ENCODE measurements around the gene NEK6. TPM values are rescaled to one million over a fixed set of nuclear protein-coding genes. Genes with fewer than 3 reads are reported as not detected.

Gene NEK6
- total and polyA plus RNA-seq, 4 experiments from 2014 or later = 3.8 to 11.7 (median 8.5) TPM

DNA sequence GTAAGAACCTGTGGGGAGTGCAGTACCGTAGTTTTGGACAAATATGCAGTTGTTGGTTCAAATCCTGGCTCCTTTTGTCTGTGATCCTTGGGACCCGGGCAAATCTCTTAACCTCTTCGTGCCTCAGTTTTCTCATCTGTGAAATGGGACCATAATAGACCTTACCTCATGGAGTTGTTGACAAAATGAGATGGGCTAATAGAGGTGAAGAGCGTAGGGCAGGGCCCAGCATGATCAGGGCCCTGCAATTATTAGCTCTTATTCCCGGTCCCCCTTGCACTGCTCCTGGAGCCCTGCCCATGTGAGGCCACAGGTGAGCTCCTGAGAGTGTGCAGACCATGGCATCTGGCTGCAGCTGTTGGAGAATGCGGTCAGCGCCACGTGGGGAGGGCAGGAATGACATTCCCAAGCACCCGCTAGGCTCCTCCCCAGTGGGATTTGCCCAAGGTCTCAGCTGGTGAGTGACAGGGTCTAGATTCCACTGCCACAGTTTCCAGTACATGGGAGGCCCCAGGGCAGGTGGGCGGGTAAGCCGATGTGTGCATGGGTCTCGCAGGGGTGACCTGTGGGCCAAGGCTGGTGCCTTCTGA, 41.0 kb downstream of the NEK6 start:
- Histone ChIP-seq H3K4me3 (ENCODE audit: low read length in 2 of 2) (no peak overlapping the region), H3K27ac (ENCODE audit: low read depth, low read length) (no peak overlapping the region), H3K4me1 (ENCODE audit: insufficient read depth, low read length) (no peaks in the 10 kb centered on the region), H3K27me3 (ENCODE audit: insufficient read depth, low read length) (no peaks in the 10 kb centered on the region), H3K9me3 (ENCODE audit: control insufficient read depth in 1 of 2, low read length in 2 of 2) (no peaks in the 10 kb centered on the region), H3K36me3 (ENCODE audit: insufficient read depth, low read length) (peaks cover 5% of the 10 kb centered on the region)
- Mint-ChIP-seq H3K27ac (peak overlapping the region in 2 of 7 donors; percentile 52 to 63), H3K9me3 (no peaks in the 10 kb centered on the region), H3K36me3 (peaks cover 5 to 12% of the 10 kb centered on the region in 2 donors), H3K27me3 (no peaks in the 10 kb centered on the region), H3K4me3 (no peak overlapping the region), H3K4me1 (peaks cover 4 to 36% (median 15%) of the 10 kb centered on the region in 4 donors)
- ChIA-PET POLR2A (ENCODE audit: partially characterized antibody) (no interaction called here), CTCF (ENCODE audit: partially characterized antibody) (interaction anchor here (1.0 kb wide), 1 partner anchor 22 kb away, joined by 3 read pairs; no protein-coding TSS in a partner anchor)
- no peak for DNase-seq
- intact Hi-C loops (cut with micrococcal nuclease) = no loop called here

GRCh38 chr9:124299515-124300090, 41.9 kb downstream of the NEK6 start:
- H3K4me1 Mint-ChIP-seq = peaks cover 1 to 30% (median 10%) of the 10 kb centered on the region in 4 donors
- POLR2A ChIA-PET (ENCODE audit: partially characterized antibody) = no interaction called here
- peak overlapping the region in 4 of 7 donors; percentile 37 to 58 (median 49) for H3K27ac Mint-ChIP-seq

DNA sequence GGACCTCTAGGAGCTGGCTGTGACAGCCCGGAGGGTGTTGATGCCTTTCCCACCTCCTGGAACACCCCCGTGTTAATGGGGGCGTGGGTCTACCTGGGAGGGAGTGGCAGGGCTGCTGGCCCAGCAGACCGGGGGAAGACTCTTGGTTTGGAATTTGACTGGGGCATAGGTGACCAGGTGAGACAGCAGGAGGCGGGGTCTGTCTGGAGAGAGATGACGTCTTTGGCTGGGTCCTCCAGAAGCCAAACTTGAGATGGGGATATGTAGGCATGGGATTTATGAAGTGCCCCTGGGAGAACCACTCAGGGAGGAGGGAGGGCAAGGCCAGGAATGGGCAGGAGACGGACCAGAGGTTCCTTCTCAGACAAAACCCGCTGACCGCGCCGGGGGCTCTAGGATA, 42.6 kb downstream of the NEK6 start:
- no peak for DNase-seq
- Mint-ChIP-seq H3K36me3 (peaks cover 5 to 12% of the 10 kb centered on the region in 2 donors), H3K27ac (peak overlapping the region in 2 of 7 donors; percentile 29 to 34), H3K9me3 (no peaks in the 10 kb centered on the region), H3K4me1 (peaks cover 0 to 27% (median 7%) of the 10 kb centered on the region in 4 donors), H3K27me3 (no peaks in the 10 kb centered on the region), H3K4me3 (no peak overlapping the region)
- CTCF ChIA-PET (ENCODE audit: partially characterized antibody) = no interaction called here
- intact Hi-C loops (cut with micrococcal nuclease) = no loop called here
- no peaks in the 10 kb centered on the region for H3K9me3 ChIP-seq (ENCODE audit: control insufficient read depth in 1 of 2, low read length in 2 of 2)
- H3K4me1 ChIP-seq (ENCODE audit: insufficient read depth, low read length) = no peaks in the 10 kb centered on the region
- POLR2A ChIA-PET (ENCODE audit: partially characterized antibody) = no interaction called here
- peaks cover 5% of the 10 kb centered on the region for H3K36me3 ChIP-seq (ENCODE audit: insufficient read depth, low read length)
- no peak overlapping the region for H3K4me3 ChIP-seq (ENCODE audit: low read length in 2 of 2)
- no peaks in the 10 kb centered on the region for H3K27me3 ChIP-seq (ENCODE audit: insufficient read depth, low read length)
- H3K27ac ChIP-seq (ENCODE audit: low read depth, low read length) = no peak overlapping the region

More at GRCh38 chr9:124299515-124300090, 41.9 kb downstream of the NEK6 start:
- Histone ChIP-seq H3K9me3 (ENCODE audit: control insufficient read depth in 1 of 2, low read length in 2 of 2) (no peaks in the 10 kb centered on the region), H3K4me1 (ENCODE audit: insufficient read depth, low read length) (no peaks in the 10 kb centered on the region), H3K4me3 (ENCODE audit: low read length in 2 of 2) (no peak overlapping the region), H3K27me3 (ENCODE audit: insufficient read depth, low read length) (no peaks in the 10 kb centered on the region), H3K36me3 (ENCODE audit: insufficient read depth, low read length) (peaks cover 5% of the 10 kb centered on the region), H3K27ac (ENCODE audit: low read depth, low read length) (no peak overlapping the region)
- intact Hi-C loops (cut with micrococcal nuclease) = no loop called here
- Mint-ChIP-seq H3K4me3 (no peak overlapping the region), H3K27me3 (no peaks in the 10 kb centered on the region), H3K9me3 (no peaks in the 10 kb centered on the region), H3K36me3 (peaks cover 5 to 12% of the 10 kb centered on the region in 2 donors)
- CTCF ChIA-PET (ENCODE audit: partially characterized antibody) = no interaction called here
- DNase-seq = no peak

DNA sequence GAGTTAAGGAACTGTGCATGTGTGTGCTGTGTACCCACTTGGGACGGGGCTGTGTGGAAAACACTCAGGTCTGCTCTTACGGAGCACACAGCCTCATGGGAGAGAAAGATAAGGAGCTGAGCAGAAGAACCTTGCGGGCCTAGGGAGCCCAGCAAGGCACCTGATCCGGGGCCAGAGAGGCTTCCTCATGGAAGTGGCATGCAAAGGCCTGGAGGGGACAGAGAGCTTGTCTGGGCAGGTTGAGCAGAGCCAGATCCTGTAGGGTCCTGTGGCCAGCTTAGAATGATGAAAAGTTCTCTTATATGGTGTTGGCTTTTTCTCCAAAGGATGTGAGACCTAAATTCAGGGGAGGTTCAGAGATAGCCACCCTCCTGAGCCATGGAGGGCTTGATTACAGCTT, 45.2 kb downstream of the NEK6 start:
- Mint-ChIP-seq H3K4me1 (peaks cover 0 to 17% (median 5%) of the 10 kb centered on the region in 4 donors), H3K36me3 (peaks cover 5 to 24% of the 10 kb centered on the region in 2 donors), H3K27me3 (no peaks in the 10 kb centered on the region), H3K9me3 (no peaks in the 10 kb centered on the region), H3K4me3 (no peak overlapping the region), H3K27ac (peak overlapping the region in 1 of 7 donors; percentile 24)
- intact Hi-C loops (cut with micrococcal nuclease) = no loop called here
- H3K36me3 ChIP-seq (ENCODE audit: insufficient read depth, low read length) = peaks cover 5% of the 10 kb centered on the region
- H3K9me3 ChIP-seq (ENCODE audit: control insufficient read depth in 1 of 2, low read length in 2 of 2) = no peaks in the 10 kb centered on the region
- no peak for DNase-seq
- POLR2A ChIA-PET (ENCODE audit: partially characterized antibody) = no interaction called here
- no peaks in the 10 kb centered on the region for H3K4me1 ChIP-seq (ENCODE audit: insufficient read depth, low read length)
- no peak overlapping the region for H3K4me3 ChIP-seq (ENCODE audit: low read length in 2 of 2)
- no peak overlapping the region for H3K27ac ChIP-seq (ENCODE audit: low read depth, low read length)
- H3K27me3 ChIP-seq (ENCODE audit: insufficient read depth, low read length) = no peaks in the 10 kb centered on the region
- CTCF ChIA-PET (ENCODE audit: partially characterized antibody) = no interaction called here

- Histone ChIP-seq H3K4me3 (ENCODE audit: low read length in 2 of 2) (no peak overlapping the region), H3K27me3 (ENCODE audit: insufficient read depth, low read length) (no peaks in the 10 kb centered on the region), H3K9me3 (ENCODE audit: control insufficient read depth in 1 of 2, low read length in 2 of 2) (no peaks in the 10 kb centered on the region), H3K36me3 (ENCODE audit: insufficient read depth, low read length) (peaks cover 5% of the 10 kb centered on the region), H3K27ac (ENCODE audit: low read depth, low read length) (no peak overlapping the region), H3K4me1 (ENCODE audit: insufficient read depth, low read length) (no peaks in the 10 kb centered on the region)
- Mint-ChIP-seq H3K9me3 (no peaks in the 10 kb centered on the region), H3K27ac (peak overlapping the region in 1 of 7 donors; percentile 29), H3K4me3 (no peak overlapping the region), H3K4me1 (peaks cover 0 to 17% (median 5%) of the 10 kb centered on the region in 4 donors), H3K36me3 (peaks cover 5 to 24% of the 10 kb centered on the region in 2 donors), H3K27me3 (no peaks in the 10 kb centered on the region)
- DNase-seq = no peak
- POLR2A ChIA-PET (ENCODE audit: partially characterized antibody) = no interaction called here
- CTCF ChIA-PET (ENCODE audit: partially characterized antibody) = no interaction called here
- intact Hi-C loops (cut with micrococcal nuclease) = no loop called here
Measured at GRCh38 chr9:124303762-124304161, 46.0 kb downstream of the NEK6 start.

DNA sequence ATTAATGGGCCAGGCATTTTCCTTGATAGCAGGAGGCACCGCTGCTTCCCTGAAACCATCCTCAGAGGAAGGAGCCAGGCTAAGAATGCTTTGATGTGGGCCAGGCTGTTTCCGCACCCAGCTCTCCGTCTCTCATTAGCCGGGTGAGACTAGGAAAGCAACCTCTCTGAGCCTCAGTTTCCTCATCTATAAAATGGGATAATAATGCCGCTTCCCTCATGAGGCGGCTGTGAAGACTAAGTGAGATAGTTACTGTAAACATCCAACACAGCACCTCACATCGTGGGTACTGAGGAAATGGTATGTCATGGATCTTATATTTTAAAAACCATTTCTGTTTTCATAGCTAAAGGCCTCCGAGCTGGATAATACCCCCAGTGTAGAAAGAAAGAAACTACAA, 46.5 kb downstream of the NEK6 start:
- Mint-ChIP-seq H3K36me3 (peaks cover 5 to 24% of the 10 kb centered on the region in 2 donors), H3K9me3 (no peaks in the 10 kb centered on the region), H3K4me1 (peaks cover 0 to 14% (median 4%) of the 10 kb centered on the region in 4 donors), H3K27me3 (no peaks in the 10 kb centered on the region), H3K27ac (peak overlapping the region in 1 of 7 donors; percentile 13), H3K4me3 (no peak overlapping the region)
- no peak overlapping the region for H3K4me3 ChIP-seq (ENCODE audit: low read length in 2 of 2)
- H3K27ac ChIP-seq (ENCODE audit: low read depth, low read length) = no peak overlapping the region
- POLR2A ChIA-PET (ENCODE audit: partially characterized antibody) = no interaction called here
- CTCF ChIA-PET (ENCODE audit: partially characterized antibody) = no interaction called here
- H3K4me1 ChIP-seq (ENCODE audit: insufficient read depth, low read length) = no peaks in the 10 kb centered on the region
- intact Hi-C loops (cut with micrococcal nuclease) = no loop called here
- H3K36me3 ChIP-seq (ENCODE audit: insufficient read depth, low read length) = peaks cover 5% of the 10 kb centered on the region
- no peaks in the 10 kb centered on the region for H3K9me3 ChIP-seq (ENCODE audit: control insufficient read depth in 1 of 2, low read length in 2 of 2)
- no peaks in the 10 kb centered on the region for H3K27me3 ChIP-seq (ENCODE audit: insufficient read depth, low read length)
- DNase-seq = no peak

DNA sequence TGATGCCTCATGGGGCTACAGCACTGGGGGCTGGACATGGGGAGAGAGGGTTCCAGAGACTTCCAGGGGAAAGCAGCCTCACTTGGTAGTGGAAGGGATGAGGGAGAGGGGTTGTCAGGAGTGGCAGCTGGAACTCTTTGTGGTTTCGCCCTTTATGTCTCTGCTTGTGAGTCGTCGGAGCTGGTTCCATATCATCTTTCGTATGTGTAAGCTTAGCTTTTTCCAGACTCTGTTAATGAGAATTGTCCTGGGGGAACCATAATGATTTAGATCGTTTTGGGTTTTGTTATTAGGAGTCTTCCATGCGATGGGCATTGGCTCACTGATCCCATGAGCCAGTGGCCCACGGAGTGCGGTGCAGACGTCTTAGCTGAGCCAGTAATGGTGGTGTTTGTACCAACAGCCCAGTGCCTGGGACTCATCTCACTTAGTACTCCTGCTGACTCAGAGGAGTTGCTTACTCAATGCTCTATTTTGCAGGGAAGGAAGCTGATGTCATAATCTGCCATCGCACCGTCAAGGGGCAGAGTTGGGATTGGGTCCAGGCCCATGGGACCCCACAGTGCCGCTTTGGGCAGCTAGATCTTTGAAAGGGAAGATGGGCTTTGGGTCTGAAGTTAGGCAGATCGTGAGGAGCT, 48.5 kb downstream of the NEK6 start:
- H3K9me3 ChIP-seq (ENCODE audit: control insufficient read depth in 1 of 2, low read length in 2 of 2) = no peaks in the 10 kb centered on the region
- DNase-seq = no peak
- ChIA-PET CTCF (ENCODE audit: partially characterized antibody) (interaction anchor here (0.6 kb wide), 1 partner anchor 154 kb away, joined by 3 read pairs; no protein-coding TSS in a partner anchor), POLR2A (ENCODE audit: partially characterized antibody) (no interaction called here)
- H3K4me3 ChIP-seq (ENCODE audit: low read length in 2 of 2) = no peak overlapping the region
- H3K36me3 Mint-ChIP-seq = peaks cover 5 to 25% of the 10 kb centered on the region in 2 donors
- H3K4me1 ChIP-seq (ENCODE audit: insufficient read depth, low read length) = no peaks in the 10 kb centered on the region
- no peaks in the 10 kb centered on the region for H3K4me1 Mint-ChIP-seq
- H3K9me3 Mint-ChIP-seq = no peaks in the 10 kb centered on the region
- peaks cover 5% of the 10 kb centered on the region for H3K36me3 ChIP-seq (ENCODE audit: insufficient read depth, low read length)
- H3K27me3 ChIP-seq (ENCODE audit: insufficient read depth, low read length) = no peaks in the 10 kb centered on the region
- no peak overlapping the region for H3K4me3 Mint-ChIP-seq
- no peaks in the 10 kb centered on the region for H3K27me3 Mint-ChIP-seq
- H3K27ac ChIP-seq (ENCODE audit: low read depth, low read length) = no peak overlapping the region
- peak overlapping the region in 2 of 7 donors; percentile 19 to 55 for H3K27ac Mint-ChIP-seq
- intact Hi-C loops (cut with micrococcal nuclease) = no loop called here

Data from CD4-positive, alpha-beta memory T cell (primary cell).